ENCODE data around the gene CHMP2A.

Gene CHMP2A

GRCh38 chr19:58569943-58570670 is 15.2 kb upstream of the CHMP2A start:
- DNase-seq (ENCODE audit: low spot score), result no peak

GRCh38 chr19:58569191-58569942 is 14.5 kb upstream of the CHMP2A start:
- DNase-seq (ENCODE audit: low spot score), result no peak

GRCh38 chr19:58568453-58569130 is 13.7 kb upstream of the CHMP2A start:
- no peak for DNase-seq (ENCODE audit: low spot score)

- DNase-seq (ENCODE audit: low spot score), result no peak
These were observed 12.1 kb upstream of the CHMP2A start for GRCh38 chr19:58566989-58567388.

GRCh38 chr19:58563823-58564222 is 8.9 kb upstream of the CHMP2A start:
- DNase-seq (ENCODE audit: low spot score), result no peak

- DNase-seq (ENCODE audit: low spot score), result no peak
These were observed 8.2 kb upstream of the CHMP2A start for GRCh38 chr19:58563034-58563573.

- DNase-seq (ENCODE audit: low spot score), result no peak
These were observed 7.5 kb upstream of the CHMP2A start for GRCh38 chr19:58562122-58563033.

GRCh38 chr19:58561373-58562121 is 6.6 kb upstream of the CHMP2A start:
- no peak for DNase-seq (ENCODE audit: low spot score)

- no peak for DNase-seq (ENCODE audit: low spot score)
These were observed 6.0 kb upstream of the CHMP2A start for GRCh38 chr19:58560921-58561320.

- no peak for DNase-seq (ENCODE audit: low spot score)
These were observed 5.3 kb upstream of the CHMP2A start for GRCh38 chr19:58560007-58560887.

- DNase-seq (ENCODE audit: low spot score), result peak; percentile 72
These were observed 4.5 kb upstream of the CHMP2A start for GRCh38 chr19:58559275-58560006.

GRCh38 chr19:58558623-58559274 is 3.8 kb upstream of the CHMP2A start:
- peak; percentile 99 for DNase-seq (ENCODE audit: low spot score)

GRCh38 chr19:58558066-58558622 is 3.2 kb upstream of the CHMP2A start, which contains the start of gene UBE2M:
Gene UBE2M (minus strand): TSS chr19:58558611. CDS start chr19:58558381, 230 bp downstream.
- no peak for DNase-seq (ENCODE audit: low spot score)

GRCh38 chr19:58557221-58558065 is 2.5 kb upstream of the CHMP2A start:
- DNase-seq (ENCODE audit: low spot score), result no peak

GRCh38 chr19:58556622-58557220 is 1.8 kb upstream of the CHMP2A start:
- no peak for DNase-seq (ENCODE audit: low spot score)

- no peak for DNase-seq (ENCODE audit: low spot score)
These were observed 1.2 kb upstream of the CHMP2A start for GRCh38 chr19:58555920-58556621.
